Heart left ventricle (tissue), 16 donors: ENCODE data around the gene GCNT2. TPM values are rescaled to one million over a fixed set of nuclear protein-coding genes. Genes with fewer than 3 reads are reported as not detected.

Experiments used
- ATAC-seq, 4 donors: fragments of 200-7000 bp; cut with Tn5 transposase; one replicate each; pipeline ENCODE4 v1.9.1; 2020 to 2022; ENCODE audit warnings: moderate library complexity in 4 of 4, mild to moderate bottlenecking in 3 of 4, moderate number of reproducible peaks in 1 of 4
- DNase-seq, 5 donors: peaks; one replicate each; pipeline ENCODE4 v3.0.0-alpha.2; 2020
- H3K27ac ChIP-seq, 12 donors: fragments of 200-600 bp; sonication (generic) in 4 of 12; one replicate each; pipeline versions ENCODE4 v1.5.0 to v1.8.0; 2016 to 2022; ENCODE audit warnings: mild to moderate bottlenecking in 2 of 12
- H3K27me3 ChIP-seq, 9 donors: fragments of 200-600 bp; sonication (generic) in 2 of 9; one replicate each; pipeline versions ENCODE4 v1.5.1 to v1.8.0; 2016 to 2022; ENCODE audit warnings: mild to moderate bottlenecking in 3 of 9
- H3K36me3 ChIP-seq, 9 donors: fragments of 200-600 bp; sonication (generic) in 2 of 9; one replicate each; pipeline versions ENCODE4 v1.5.0 to v1.8.0; 2018 to 2022; ENCODE audit warnings: mild to moderate bottlenecking in 2 of 9
- H3K4me1 ChIP-seq, 12 donors: fragments of 200-600 bp; sonication (generic) in 4 of 12; one replicate each; pipeline versions ENCODE4 v1.5.0 to v1.8.0; 2016 to 2022; ENCODE audit warnings: mild to moderate bottlenecking in 3 of 12
- H3K4me3 ChIP-seq, 12 donors: fragments of 200-600 bp; sonication (generic) in 4 of 12; one replicate each; pipeline versions ENCODE4 v1.5.0 to v1.8.0; 2017 to 2022; ENCODE audit warnings: mild to moderate bottlenecking in 9 of 12, moderate library complexity in 4 of 12
- H3K9me3 ChIP-seq, 12 donors: fragments of 200-600 bp; sonication (generic) in 4 of 12; one replicate each; pipeline versions ENCODE4 v1.5.0 to v1.8.0; 2016 to 2022; ENCODE audit warnings: mild to moderate bottlenecking in 1 of 12
- POLR2A ChIP-seq, 2 donors: fragments of 450-650 bp; IDR thresholded peaks; one replicate each; pipeline ENCODE4 v1.6.1; 2017; ENCODE audit warnings: antibody characterized with exemption in 2 of 2, mild to moderate bottlenecking in 2 of 2, moderate library complexity in 2 of 2
- WGBS, 4 donors: extraction: QIAGEN DNeasy Blood & Tissue Kit in 2 of 4; methylation state at CpG; one replicate each; pipeline versions ENCODE4 v1.1.5 to v1.1.7; 2013 to 2018; 5-methylcytosine and 5-hydroxymethylcytosine counted together
- intact Hi-C, 10 donors: fragments of 100-400 bp; cut with DNase I; formaldehyde crosslinking; loops; one replicate each; pipeline versions ENCODE4 v1.11.1 to v1.14.2; 2022
- polyA plus RNA-seq, 2 donors: library from polyadenylated mRNA; stranded (reverse); fragments of 200-250 nt; gene quantifications; one replicate each; pipeline ENCODE4 v1.2.3, GENCODE V29; 2013
- total RNA-seq, 9 donors: library from RNA; depleted of rRNA in 2 of 9; stranded (reverse); fragments of >200 nt in 2 of 9; fragmentation: NEBNext Ultra II Directional in 3 of 9; extraction: Animal tissue kit (Norgen Biotek cat#: 25700) in 3 of 9; gene quantifications; one replicate each; pipeline versions ENCODE4 v1.1.0 to v1.2.4, GENCODE V29; 2016 to 2023
- TF ChIP-seq, protein P1 (sequence below), 12 donors: fragments of 200-600 bp; sonication (generic) in 4 of 12; IDR thresholded peaks; one replicate each; pipeline versions ENCODE4 v1.5.0 to v1.8.0; 2018 to 2022; ENCODE audit warnings: antibody characterized with exemption in 12 of 12, mild to moderate bottlenecking in 5 of 12
- donor health status: ischemic (EF 13 %, LVEDD 7.1; RV severe dilation, severe dysfunction).
- donor health status: healthy with polysubstance abuse.
- donor health status: DM: no; HTN: yes; CAD: no.
- donor health status: DM: no; HTN: no; CAD: no.
- donor health status: ischemic (EF 25% LVEDD 6.9; RV normal size, moderate dysfunction).
- donor health status: ischemic (EF 25% LVEDD 5.7; RV mildly dilated, moderate dysfunction).
- donor health status: healthy.
- donor health status: DM: yes; HTN: yes; CAD: no.
- donor health status: ischemic (EF 35%, LVEDD 5.7; RV mildly dilated, moderate dysfunction).
- donor health status: nonischemic (EF 11% LVEDD 7.7; RV severe dilation, severe dysfunction).
- donor health status: DM: yes; HTN: yes; CAD: no.
- donor health status: PGD.
- donor health status: ischemic (EF 29% LVEDD 5.4; RV normal size, mild dysfunction).
- donor health status: nonischemic (EF 23%, LVEDD 6.1; RV moderate dilation, normal function).

GCNT2 gene
- total and polyA plus RNA-seq, 11 donors = 15.1 to 68.8 (median 40.9) TPM

DNA sequence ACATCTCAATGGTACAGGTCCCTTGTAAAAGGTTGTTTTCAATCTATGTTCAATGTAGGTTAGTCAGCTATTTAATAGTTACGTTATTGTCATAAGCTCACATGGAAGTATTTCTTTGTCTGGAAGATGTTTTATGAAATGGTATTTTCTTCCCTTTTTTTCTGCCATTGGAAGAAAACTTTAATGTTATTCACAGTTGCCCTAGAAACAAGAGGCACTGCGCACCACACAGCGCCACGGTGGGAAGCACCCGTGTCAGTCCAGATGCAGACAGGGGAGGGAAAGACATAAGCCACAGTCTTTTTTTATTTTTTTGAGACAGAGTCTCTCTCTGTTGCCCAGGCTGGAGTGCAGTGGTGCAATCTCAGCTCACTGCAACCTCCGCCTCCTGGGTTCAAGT, 82.1 kb downstream of the GCNT2 start:
- Histone ChIP-seq H3K27me3 (no peaks in the 10 kb centered on the region), H3K27ac (peak overlapping the region in 1 of 12 donors; percentile 19), H3K9me3 (no peaks in the 10 kb centered on the region), H3K36me3 (no peaks in the 10 kb centered on the region), H3K4me3 (no peak overlapping the region), H3K4me1 (peaks cover 0 to 28% (median 6%) of the 10 kb centered on the region in 12 donors)
- intact Hi-C loops = no loop called here
- TF ChIP-seq, protein P1, sequence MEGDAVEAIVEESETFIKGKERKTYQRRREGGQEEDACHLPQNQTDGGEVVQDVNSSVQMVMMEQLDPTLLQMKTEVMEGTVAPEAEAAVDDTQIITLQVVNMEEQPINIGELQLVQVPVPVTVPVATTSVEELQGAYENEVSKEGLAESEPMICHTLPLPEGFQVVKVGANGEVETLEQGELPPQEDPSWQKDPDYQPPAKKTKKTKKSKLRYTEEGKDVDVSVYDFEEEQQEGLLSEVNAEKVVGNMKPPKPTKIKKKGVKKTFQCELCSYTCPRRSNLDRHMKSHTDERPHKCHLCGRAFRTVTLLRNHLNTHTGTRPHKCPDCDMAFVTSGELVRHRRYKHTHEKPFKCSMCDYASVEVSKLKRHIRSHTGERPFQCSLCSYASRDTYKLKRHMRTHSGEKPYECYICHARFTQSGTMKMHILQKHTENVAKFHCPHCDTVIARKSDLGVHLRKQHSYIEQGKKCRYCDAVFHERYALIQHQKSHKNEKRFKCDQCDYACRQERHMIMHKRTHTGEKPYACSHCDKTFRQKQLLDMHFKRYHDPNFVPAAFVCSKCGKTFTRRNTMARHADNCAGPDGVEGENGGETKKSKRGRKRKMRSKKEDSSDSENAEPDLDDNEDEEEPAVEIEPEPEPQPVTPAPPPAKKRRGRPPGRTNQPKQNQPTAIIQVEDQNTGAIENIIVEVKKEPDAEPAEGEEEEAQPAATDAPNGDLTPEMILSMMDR (IDR thresholded peaks at IDR 0.05) = no peak
- no peak for TF ChIP-seq POLR2A (IDR thresholded peaks at IDR 0.05)
- ATAC-seq (no peak), DNase-seq (peak in 1 of 5 donors; percentile 41)
- 82 to 93% (median 89%) methylated on average over 6 of the region's 6 CpGs for WGBS, 4 donors

DNA sequence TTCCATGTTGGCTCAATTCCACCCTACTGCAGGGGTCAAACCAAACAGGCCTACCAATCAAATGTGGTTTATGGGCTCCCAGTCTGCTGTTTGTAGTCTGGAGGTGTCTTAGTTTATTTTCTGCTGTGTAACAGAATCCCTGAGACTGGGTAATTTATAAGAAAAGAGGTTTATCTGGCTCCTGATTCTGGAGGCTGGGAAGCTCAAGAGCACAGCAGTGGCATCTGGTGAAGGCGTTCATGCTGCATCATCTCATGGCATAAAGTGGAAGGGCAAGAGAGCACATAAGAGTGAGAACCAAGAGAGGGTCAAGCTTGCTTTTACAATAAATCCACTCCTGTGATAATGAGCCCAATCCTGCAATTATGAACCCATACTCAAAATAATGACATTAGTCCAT, 87.9 kb downstream of the GCNT2 start:
- peaks cover 0 to 6% (median 0%) of the 10 kb centered on the region in 12 donors for H3K9me3 ChIP-seq
- DNase-seq = no peak
- no peak overlapping the region for H3K4me3 ChIP-seq
- no peaks in the 10 kb centered on the region for H3K36me3 ChIP-seq
- TF ChIP-seq POLR2A (IDR thresholded peaks at IDR 0.05) = no peak
- TF ChIP-seq, protein P1 (IDR thresholded peaks at IDR 0.05) = no peak
- intact Hi-C loops = no loop called here
- 93 to 100% (median 95%) methylated on average over 1 of the region's 1 CpG for WGBS, 4 donors
- H3K4me1 ChIP-seq = peaks cover 0 to 34% (median 5%) of the 10 kb centered on the region in 12 donors
- ATAC-seq = no peak
- peak overlapping the region in 10 of 12 donors; percentile 55 to 93 (median 73) for H3K27ac ChIP-seq
- no peaks in the 10 kb centered on the region for H3K27me3 ChIP-seq

DNA sequence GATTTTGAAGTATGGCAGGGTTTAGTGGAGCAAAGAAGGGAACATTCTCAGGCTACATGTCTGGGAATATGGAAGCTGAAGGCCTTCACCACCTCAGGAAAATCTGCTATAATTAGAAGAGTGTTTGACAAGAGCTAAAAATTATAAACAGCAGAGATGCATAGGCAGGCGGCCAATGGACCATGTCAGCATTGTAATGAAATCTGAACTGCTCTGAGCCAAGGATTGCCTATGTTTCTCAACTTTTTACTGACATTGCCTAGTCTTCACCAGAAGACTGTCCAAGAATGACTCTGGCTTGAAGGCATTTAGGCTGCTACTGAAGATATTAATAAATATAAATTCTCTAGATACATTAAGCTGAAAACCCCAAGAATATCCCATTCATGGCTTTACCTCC, 89.1 kb downstream of the GCNT2 start:
- Histone ChIP-seq H3K27ac (peak overlapping the region; percentile 11 to 93 (median 72)), H3K9me3 (peaks cover 0 to 6% (median 0%) of the 10 kb centered on the region in 12 donors), H3K27me3 (no peaks in the 10 kb centered on the region), H3K4me1 (peaks cover 0 to 35% (median 5%) of the 10 kb centered on the region in 12 donors), H3K4me3 (no peak overlapping the region), H3K36me3 (no peaks in the 10 kb centered on the region)
- 30 to 45% (median 40%) methylated on average over 1 of the region's 1 CpG for WGBS, 4 donors
- TF ChIP-seq, protein P1 (IDR thresholded peaks at IDR 0.05) = no peak
- no peak for TF ChIP-seq POLR2A (IDR thresholded peaks at IDR 0.05)
- intact Hi-C loops = loop anchor here in 2 of 10 donors (5.0 to 10.0 kb wide), 2 partner anchors 85 to 88 kb away; partner anchors contain the start of gene GCNT2 (in 2 of the 2)
- ATAC-seq = peak; percentile 82 to 90 (median 86)
- DNase-seq = peak in 4 of 5 donors; percentile 59 to 77 (median 67)

DNA sequence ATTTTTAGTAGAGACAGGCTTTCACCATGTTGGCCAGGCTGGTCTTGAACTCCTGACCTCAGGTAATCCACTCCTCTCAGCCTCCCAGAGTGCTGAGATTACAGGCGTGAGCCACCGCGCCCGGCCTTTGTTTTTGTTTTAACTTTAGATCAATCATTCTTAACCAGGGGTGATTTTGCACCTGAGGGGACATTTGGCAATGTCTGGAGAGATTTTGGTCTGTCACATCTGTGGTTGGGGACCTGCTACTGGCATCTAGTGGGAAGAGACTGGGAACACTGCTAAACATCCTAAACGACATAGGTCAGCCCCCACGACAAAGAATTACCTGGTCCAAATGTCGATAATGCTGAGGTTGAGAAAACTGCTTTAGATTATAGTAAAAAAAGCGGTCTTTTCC, 91.0 kb downstream of the GCNT2 start:
- no peak for ATAC-seq

More for the DNA sequence above, 91.0 kb downstream of the GCNT2 start:
- peaks cover 0 to 35% (median 5%) of the 10 kb centered on the region in 12 donors for H3K4me1 ChIP-seq
- peak overlapping the region in 5 of 12 donors; percentile 0 to 43 (median 25) for H3K27ac ChIP-seq
- 70 to 86% (median 76%) methylated on average over 8 of the region's 8 CpGs for WGBS, 4 donors
- intact Hi-C loops = loop anchor here in 2 of 10 donors (5.0 to 10.0 kb wide), 2 partner anchors 87 to 90 kb away; partner anchors contain the start of gene GCNT2 (in 2 of the 2)
- H3K4me3 ChIP-seq = no peak overlapping the region
- TF ChIP-seq, protein P1 (IDR thresholded peaks at IDR 0.05) = no peak
- TF ChIP-seq POLR2A (IDR thresholded peaks at IDR 0.05) = no peak
- H3K27me3 ChIP-seq = no peaks in the 10 kb centered on the region
- peaks cover 0 to 6% (median 0%) of the 10 kb centered on the region in 12 donors for H3K9me3 ChIP-seq
- no peak for DNase-seq
- no peaks in the 10 kb centered on the region for H3K36me3 ChIP-seq
